Measurements from ENCODE around the gene SLC38A4. TPM values are rescaled to one million over a fixed set of nuclear protein-coding genes. Genes with fewer than 3 reads are reported as not detected.

Gene SLC38A4
- total RNA-seq: 8.4 and 9.4 TPM in 2 replicates
- long read RNA-seq, transcript SLC38A4-202 (16 exons, 3,791 nt): major isoform, 10 of 23 reads
- long read RNA-seq, partial matches to known transcripts: 3 of 23 reads
- long read RNA-seq, other reads (novel, unspliced or antisense): 10 of 23 reads

DNA sequence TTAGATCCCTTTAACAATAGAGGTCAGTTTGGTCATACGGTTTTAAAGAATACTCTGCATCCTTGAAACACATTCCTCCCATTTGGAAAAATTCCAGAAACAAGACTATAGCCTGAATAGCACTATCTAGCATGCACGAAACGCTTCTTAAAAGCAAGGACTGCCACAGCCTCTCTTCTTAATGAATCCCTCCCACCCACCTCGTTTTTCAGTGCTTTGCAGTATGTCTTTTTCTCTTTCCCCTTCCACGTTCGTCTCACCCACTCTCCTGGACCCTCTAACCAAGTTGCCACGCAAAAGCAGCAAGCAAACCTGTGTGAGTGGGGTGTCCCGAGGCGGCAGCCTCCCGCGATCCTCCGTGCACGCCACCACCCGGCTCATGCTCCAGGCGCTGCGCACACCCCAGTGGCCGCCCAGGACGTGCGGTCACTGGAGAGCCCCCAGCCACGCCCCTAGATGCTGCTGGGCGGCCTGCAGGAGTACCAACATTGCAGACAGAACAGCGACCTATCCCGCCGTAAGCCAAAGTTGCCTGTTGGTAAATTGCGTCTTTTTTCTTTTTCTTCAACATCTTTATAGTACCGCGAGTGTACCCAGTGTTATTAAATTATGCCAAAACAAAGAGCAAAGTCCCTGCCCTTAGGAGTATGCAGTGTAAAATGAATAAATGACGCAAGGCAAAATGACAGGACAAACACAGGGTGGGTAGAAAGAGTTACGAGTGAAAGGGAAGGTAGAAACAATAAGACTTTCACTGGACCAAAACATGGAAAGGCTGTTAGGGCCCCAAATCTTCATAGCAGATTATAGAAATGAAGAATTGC, at the start of gene SLC38A4:
Gene SLC38A4 (minus strand): TSS at position 407 of the 824 bp plus-strand sequence. CDS start 32,926 bp downstream, outside the sequence.
- H3K27ac Mint-ChIP-seq: no peak within 1 kb of the TSS
- H3K36me3 Mint-ChIP-seq (ENCODE audit: insufficient read depth): peaks cover 3% of the 10 kb centered on the region
- peaks cover 7% of the 10 kb centered on the region for H3K9me3 Mint-ChIP-seq (ENCODE audit: low read depth)
- TF ChIP-seq, protein P1, sequence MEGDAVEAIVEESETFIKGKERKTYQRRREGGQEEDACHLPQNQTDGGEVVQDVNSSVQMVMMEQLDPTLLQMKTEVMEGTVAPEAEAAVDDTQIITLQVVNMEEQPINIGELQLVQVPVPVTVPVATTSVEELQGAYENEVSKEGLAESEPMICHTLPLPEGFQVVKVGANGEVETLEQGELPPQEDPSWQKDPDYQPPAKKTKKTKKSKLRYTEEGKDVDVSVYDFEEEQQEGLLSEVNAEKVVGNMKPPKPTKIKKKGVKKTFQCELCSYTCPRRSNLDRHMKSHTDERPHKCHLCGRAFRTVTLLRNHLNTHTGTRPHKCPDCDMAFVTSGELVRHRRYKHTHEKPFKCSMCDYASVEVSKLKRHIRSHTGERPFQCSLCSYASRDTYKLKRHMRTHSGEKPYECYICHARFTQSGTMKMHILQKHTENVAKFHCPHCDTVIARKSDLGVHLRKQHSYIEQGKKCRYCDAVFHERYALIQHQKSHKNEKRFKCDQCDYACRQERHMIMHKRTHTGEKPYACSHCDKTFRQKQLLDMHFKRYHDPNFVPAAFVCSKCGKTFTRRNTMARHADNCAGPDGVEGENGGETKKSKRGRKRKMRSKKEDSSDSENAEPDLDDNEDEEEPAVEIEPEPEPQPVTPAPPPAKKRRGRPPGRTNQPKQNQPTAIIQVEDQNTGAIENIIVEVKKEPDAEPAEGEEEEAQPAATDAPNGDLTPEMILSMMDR (IDR thresholded peaks at IDR 0.05; ENCODE audit: unreplicated experiment): peak; percentile 20
- peak; percentile 30 for DNase-seq (ENCODE audit: low spot score, unreplicated experiment)
- H3K4me3 Mint-ChIP-seq (ENCODE audit: low read depth): peak within 1 kb of the TSS; percentile 76
- peaks cover 37% of the 10 kb centered on the region for H3K4me1 Mint-ChIP-seq (ENCODE audit: low read depth)
- H3K27me3 Mint-ChIP-seq: peaks cover 56% of the 10 kb centered on the region

DNA sequence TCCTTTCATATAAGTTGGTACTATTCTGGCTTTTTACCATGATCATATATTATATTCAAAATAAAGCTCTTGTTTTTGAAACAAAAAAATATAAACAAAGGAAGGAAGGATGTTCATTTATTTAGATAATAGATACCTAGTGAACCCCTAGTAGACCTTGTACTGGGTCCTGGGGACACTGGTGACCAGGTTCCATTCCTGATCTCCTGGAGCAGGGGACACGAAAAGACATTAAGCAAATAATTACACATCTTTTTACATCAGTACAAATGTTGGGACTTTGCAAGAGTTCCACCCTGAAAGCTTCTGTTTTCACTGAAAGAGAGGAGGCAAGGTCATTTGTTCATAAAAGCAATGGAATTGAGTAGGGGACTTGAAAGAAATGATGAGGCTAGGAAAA, 49.3 kb upstream of the SLC38A4 start:
- TF ChIP-seq, protein P1 (IDR thresholded peaks at IDR 0.05; ENCODE audit: unreplicated experiment): no peak
- Mint-ChIP-seq H3K4me3 (ENCODE audit: low read depth) (no peak overlapping the region), H3K4me1 (ENCODE audit: low read depth) (no peaks in the 10 kb centered on the region), H3K27me3 (peaks cover 3% of the 10 kb centered on the region), H3K27ac (no peak overlapping the region), H3K36me3 (ENCODE audit: insufficient read depth) (no peaks in the 10 kb centered on the region), H3K9me3 (ENCODE audit: low read depth) (peaks cover 21% of the 10 kb centered on the region)
- no peak for DNase-seq (ENCODE audit: low spot score, unreplicated experiment)

DNA sequence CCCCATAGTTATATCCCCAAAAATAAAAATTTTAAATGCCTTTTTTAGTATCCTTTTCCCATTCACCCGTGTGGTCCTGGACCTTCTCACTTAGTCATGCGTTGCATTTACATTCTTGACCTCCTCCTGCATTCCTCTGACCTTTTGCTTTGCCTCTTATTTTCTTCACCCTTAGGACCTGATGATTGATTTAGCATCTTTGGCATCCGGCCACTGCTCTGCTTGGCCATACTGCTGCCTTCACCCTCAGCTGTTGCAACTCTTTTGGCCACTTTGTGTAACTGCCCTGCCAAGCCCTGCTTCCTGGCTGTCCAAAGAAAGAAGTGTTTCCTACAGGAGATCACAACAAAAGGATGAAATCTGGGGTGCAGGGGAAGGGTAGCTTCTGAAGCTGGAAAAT, 48.8 kb upstream of the SLC38A4 start:
- H3K4me3 Mint-ChIP-seq (ENCODE audit: low read depth): no peak overlapping the region
- no peak overlapping the region for H3K27ac Mint-ChIP-seq
- H3K4me1 Mint-ChIP-seq (ENCODE audit: low read depth): no peaks in the 10 kb centered on the region
- H3K27me3 Mint-ChIP-seq: peaks cover 3% of the 10 kb centered on the region
- no peak for DNase-seq (ENCODE audit: low spot score, unreplicated experiment)
- TF ChIP-seq, protein P1 (IDR thresholded peaks at IDR 0.05; ENCODE audit: unreplicated experiment): no peak
- peaks cover 24% of the 10 kb centered on the region for H3K9me3 Mint-ChIP-seq (ENCODE audit: low read depth)
- H3K36me3 Mint-ChIP-seq (ENCODE audit: insufficient read depth): no peaks in the 10 kb centered on the region

- TF ChIP-seq, protein P1 (IDR thresholded peaks at IDR 0.05; ENCODE audit: unreplicated experiment): no peak
- H3K27ac Mint-ChIP-seq: no peak overlapping the region
- no peak overlapping the region for H3K4me3 Mint-ChIP-seq (ENCODE audit: low read depth)
- no peaks in the 10 kb centered on the region for H3K36me3 Mint-ChIP-seq (ENCODE audit: insufficient read depth)
- no peaks in the 10 kb centered on the region for H3K4me1 Mint-ChIP-seq (ENCODE audit: low read depth)
- peaks cover 3% of the 10 kb centered on the region for H3K27me3 Mint-ChIP-seq
- H3K9me3 Mint-ChIP-seq (ENCODE audit: low read depth): peaks cover 14% of the 10 kb centered on the region
- no peak for DNase-seq (ENCODE audit: low spot score, unreplicated experiment)
Observed at GRCh38 chr12:46872135-46872534, 46.3 kb upstream of the SLC38A4 start.

- no peak for DNase-seq (ENCODE audit: low spot score, unreplicated experiment)
- Mint-ChIP-seq H3K4me1 (ENCODE audit: low read depth) (no peaks in the 10 kb centered on the region), H3K27me3 (no peaks in the 10 kb centered on the region), H3K9me3 (ENCODE audit: low read depth) (peaks cover 48% of the 10 kb centered on the region), H3K4me3 (ENCODE audit: low read depth) (no peak overlapping the region), H3K36me3 (ENCODE audit: insufficient read depth) (peaks cover under 1% of the 10 kb centered on the region), H3K27ac (no peak overlapping the region)
- TF ChIP-seq, protein P1 (IDR thresholded peaks at IDR 0.05; ENCODE audit: unreplicated experiment): no peak
Observed at GRCh38 chr12:46865311-46865710, 39.5 kb upstream of the SLC38A4 start.

Data from progenitor cell of endocrine pancreas (in vitro differentiated cells).